Fibroblast of lung (primary cell): ENCODE results near the gene COL7A1. TPM values are rescaled to one million over a fixed set of nuclear protein-coding genes. Genes with fewer than 3 reads are reported as not detected.

Experiments used
- DNase-seq, 2 donors: peaks; one replicate each; pipeline versions ENCODE4 v3.0.0 to v3.0.0-alpha.2; 2010; ENCODE audit warnings: low read depth in 2 of 2
- H2AFZ ChIP-seq: 2 replicates; pipeline ENCODE4 v1.5.1; 2012; ENCODE audit warnings: low read length, control low read depth, inconsistent platforms
- H3K27ac ChIP-seq: 2 replicates; pipeline ENCODE4 v1.5.1; 2011; ENCODE audit warnings: low read length, control low read depth; ENCODE audit not compliant: insufficient read depth
- H3K27me3 ChIP-seq: 2 replicates; pipeline ENCODE4 v1.5.1; 2011; ENCODE audit warnings: mild to moderate bottlenecking, low read length; ENCODE audit not compliant: control insufficient read depth, insufficient read depth
- H3K36me3 ChIP-seq: 2 replicates; pipeline ENCODE4 v1.5.1; 2011; ENCODE audit warnings: low read length; ENCODE audit not compliant: control insufficient read depth, insufficient read depth
- H3K4me1 ChIP-seq: 2 replicates; pipeline ENCODE4 v1.5.1; 2011; ENCODE audit warnings: low read length; ENCODE audit not compliant: control insufficient read depth, insufficient read depth; ENCODE audit errors: extremely low read depth
- H3K4me2 ChIP-seq: 2 replicates; pipeline ENCODE4 v1.5.1; 2011; ENCODE audit warnings: low read length, control low read depth; ENCODE audit not compliant: insufficient read depth; ENCODE audit errors: extremely low read depth
- H3K4me3 ChIP-seq, 4 experiments: fragments of 200-600 bp in 1 of 4; sonication (generic) in 1 of 4; replicated peaks in 1 of 4; 2 replicates each; pipeline ENCODE4 v1.5.1; 2011 to 2016; ENCODE audit warnings: low read length in 4 of 4, low read depth in 3 of 4, mild to moderate bottlenecking in 3 of 4, control low read depth in 2 of 4, inconsistent platforms in 1 of 4, mixed read lengths in 1 of 4; ENCODE audit not compliant: insufficient read depth in 1 of 4; ENCODE audit errors: control extremely low read depth in 1 of 4
- H3K79me2 ChIP-seq: 2 replicates; pipeline ENCODE4 v1.5.1; 2012; ENCODE audit warnings: mild to moderate bottlenecking, low read length, inconsistent platforms; ENCODE audit not compliant: control insufficient read depth, insufficient read depth
- H3K9ac ChIP-seq: 2 replicates; pipeline ENCODE4 v1.5.1; 2011; ENCODE audit warnings: mild to moderate bottlenecking, low read length, control low read depth; ENCODE audit not compliant: insufficient read depth
- H3K9me3 ChIP-seq: 2 replicates; pipeline ENCODE4 v1.5.1; 2012; ENCODE audit warnings: low read depth, low read length; ENCODE audit not compliant: control insufficient read depth, insufficient read depth
- H4K20me1 ChIP-seq: 2 replicates; pipeline ENCODE4 v1.5.1; 2011; ENCODE audit warnings: low read length; ENCODE audit not compliant: control insufficient read depth, insufficient read depth; ENCODE audit errors: extremely low read depth
- EZH2 ChIP-seq: IDR thresholded peaks from 2 replicates; pipeline ENCODE4 v1.5.1; 2012; ENCODE audit warnings: low read length, control low read depth, mild to moderate bottlenecking; ENCODE audit errors: missing control alignments
- polyA plus RNA-seq, 2 donors: library from polyadenylated mRNA; depleted of rRNA in 1 of 2; stranded (reverse) in 1 of 2; unstranded in 1 of 2; fragments of >200 nt; gene quantifications; 2 replicates each; pipeline ENCODE4 v1.2.1, GENCODE V29; 2011 to 2012; ENCODE audit warnings: missing spikeins in 1 of 2
- total RNA-seq: library from RNA; depleted of rRNA; stranded (reverse); fragments of >200 nt; gene quantifications from 2 replicates; pipeline ENCODE4 v1.2.1, GENCODE V29; 2014
- TF ChIP-seq, protein P1 (sequence below), 2 donors: IDR thresholded peaks in 1 of 2; conservative IDR thresholded peaks in 1 of 2; 1 replicate in 1 of 2; 2 replicates in 1 of 2; pipeline ENCODE4 v1.5.1; 2011 to 2012; ENCODE audit warnings: low read length in 2 of 2, control low read depth in 1 of 2, inconsistent platforms in 1 of 2, low read depth in 1 of 2, mild to moderate bottlenecking in 1 of 2

COL7A1 gene
- total and polyA plus RNA-seq, 2 donors (not counting 1 experiment from before 2014, with no cell fraction given) = 3.4 to 36.7 TPM

DNA sequence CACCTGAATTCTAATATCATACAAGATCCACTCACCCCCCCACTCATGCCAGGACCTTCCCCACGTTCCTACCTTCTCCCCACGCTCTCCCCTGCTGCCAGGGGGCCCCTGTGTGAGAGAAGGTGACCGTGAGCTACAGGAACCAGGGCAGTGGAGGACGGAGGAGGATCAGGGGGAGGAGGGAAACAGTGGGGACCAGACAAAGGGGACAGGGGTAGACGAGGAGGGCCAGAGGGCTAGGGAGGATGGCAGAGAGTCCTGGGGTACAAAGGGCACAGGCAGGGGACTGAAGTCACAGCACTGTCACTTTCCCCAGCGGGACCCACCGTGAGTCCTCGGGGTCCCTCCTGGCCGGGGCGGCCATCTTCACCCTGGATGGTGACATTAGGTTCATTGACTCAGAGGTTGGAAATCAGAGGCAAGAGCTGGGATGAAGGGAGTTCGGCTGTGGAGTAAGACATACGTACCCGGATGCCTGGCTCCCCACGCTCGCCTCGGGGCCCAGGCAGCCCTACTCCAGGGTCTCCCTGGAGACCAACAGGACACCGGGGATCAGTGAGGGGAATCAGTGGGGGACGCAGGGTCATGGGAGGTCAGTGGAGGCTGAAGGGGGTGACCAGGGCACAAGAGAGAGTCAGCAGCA lies 25.2 kb downstream of the COL7A1 start:
- DNase-seq = no peak
- Histone ChIP-seq H3K9me3 (no peaks in the 10 kb centered on the region), H3K79me2 (no peaks in the 10 kb centered on the region), H3K27me3 (no peaks in the 10 kb centered on the region), H3K27ac (no peak overlapping the region), H4K20me1 (no peaks in the 10 kb centered on the region), H3K36me3 (peaks cover 2% of the 10 kb centered on the region), H2AFZ (no peak overlapping the region), H3K4me3 (no peak overlapping the region), H3K4me2 (no peak overlapping the region), H3K4me1 (peaks cover 6% of the 10 kb centered on the region), H3K9ac (no peak overlapping the region)
- no peak for TF ChIP-seq EZH2
- TF ChIP-seq, protein P1, sequence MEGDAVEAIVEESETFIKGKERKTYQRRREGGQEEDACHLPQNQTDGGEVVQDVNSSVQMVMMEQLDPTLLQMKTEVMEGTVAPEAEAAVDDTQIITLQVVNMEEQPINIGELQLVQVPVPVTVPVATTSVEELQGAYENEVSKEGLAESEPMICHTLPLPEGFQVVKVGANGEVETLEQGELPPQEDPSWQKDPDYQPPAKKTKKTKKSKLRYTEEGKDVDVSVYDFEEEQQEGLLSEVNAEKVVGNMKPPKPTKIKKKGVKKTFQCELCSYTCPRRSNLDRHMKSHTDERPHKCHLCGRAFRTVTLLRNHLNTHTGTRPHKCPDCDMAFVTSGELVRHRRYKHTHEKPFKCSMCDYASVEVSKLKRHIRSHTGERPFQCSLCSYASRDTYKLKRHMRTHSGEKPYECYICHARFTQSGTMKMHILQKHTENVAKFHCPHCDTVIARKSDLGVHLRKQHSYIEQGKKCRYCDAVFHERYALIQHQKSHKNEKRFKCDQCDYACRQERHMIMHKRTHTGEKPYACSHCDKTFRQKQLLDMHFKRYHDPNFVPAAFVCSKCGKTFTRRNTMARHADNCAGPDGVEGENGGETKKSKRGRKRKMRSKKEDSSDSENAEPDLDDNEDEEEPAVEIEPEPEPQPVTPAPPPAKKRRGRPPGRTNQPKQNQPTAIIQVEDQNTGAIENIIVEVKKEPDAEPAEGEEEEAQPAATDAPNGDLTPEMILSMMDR (conservative IDR thresholded peaks at IDR 0.05 in 1 of 2, IDR thresholded peaks at IDR 0.05 in 1 of 2; ENCODE audit: low read depth in 1 of 2, low read length in 2 of 2) = no peak

DNA sequence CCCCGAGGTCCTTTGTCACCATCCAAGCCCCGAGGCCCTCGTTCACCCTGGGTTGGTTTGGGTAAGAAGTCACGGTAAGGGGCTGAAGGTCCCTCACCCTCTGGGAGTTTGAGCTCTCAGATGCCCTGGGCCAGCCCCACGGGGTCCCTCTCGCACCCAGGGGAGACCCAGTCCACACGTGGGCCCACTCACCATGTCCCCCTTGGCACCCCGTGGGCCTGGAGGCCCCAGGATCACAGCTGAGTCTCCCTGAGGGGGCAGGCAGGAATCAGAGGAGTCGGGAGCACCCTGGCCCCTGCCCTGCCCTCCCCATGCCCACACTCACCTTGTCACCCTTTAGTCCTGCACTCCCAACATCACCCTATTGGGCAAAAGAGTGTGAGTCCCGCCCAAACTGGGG lies 25.7 kb downstream of the COL7A1 start:
- Histone ChIP-seq H3K4me1 (peaks cover 6% of the 10 kb centered on the region), H3K4me2 (no peak overlapping the region), H3K4me3 (no peak overlapping the region), H4K20me1 (no peaks in the 10 kb centered on the region), H3K9ac (no peak overlapping the region), H3K9me3 (no peaks in the 10 kb centered on the region), H3K27me3 (no peaks in the 10 kb centered on the region), H3K27ac (no peak overlapping the region), H2AFZ (no peak overlapping the region), H3K79me2 (no peaks in the 10 kb centered on the region), H3K36me3 (peaks cover 2% of the 10 kb centered on the region)
- no peak for TF ChIP-seq EZH2
- TF ChIP-seq, protein P1 (conservative IDR thresholded peaks at IDR 0.05 in 1 of 2, IDR thresholded peaks at IDR 0.05 in 1 of 2; ENCODE audit: low read depth in 1 of 2, low read length in 2 of 2) = no peak
- DNase-seq = no peak

DNA sequence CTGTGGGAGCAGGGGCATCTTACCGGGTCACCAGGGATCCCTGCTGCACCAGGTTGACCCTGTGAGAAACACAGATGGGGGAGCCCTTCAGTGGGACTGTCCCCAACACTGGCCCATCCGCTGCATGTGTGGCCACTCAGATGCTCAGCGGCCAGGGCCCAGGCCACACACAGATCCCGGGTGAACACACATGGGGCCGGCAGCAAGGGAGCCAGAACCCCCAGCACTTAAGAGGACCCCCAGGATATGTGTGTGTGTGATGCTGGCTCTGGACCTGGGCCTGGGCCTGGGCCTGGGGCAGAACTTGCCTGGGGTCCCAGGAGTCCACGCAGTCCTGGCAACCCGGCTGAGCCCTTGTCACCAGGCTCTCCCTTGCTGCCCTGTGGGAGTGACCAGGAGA lies 26.7 kb downstream of the COL7A1 start:
- H3K9ac ChIP-seq = no peak overlapping the region
- H3K36me3 ChIP-seq = peaks cover 2% of the 10 kb centered on the region
- DNase-seq = no peak
- no peaks in the 10 kb centered on the region for H4K20me1 ChIP-seq
- H3K9me3 ChIP-seq = no peaks in the 10 kb centered on the region
- H3K4me2 ChIP-seq = no peak overlapping the region
- H3K27me3 ChIP-seq = no peaks in the 10 kb centered on the region
- H3K4me3 ChIP-seq = no peak overlapping the region
- no peak overlapping the region for H3K27ac ChIP-seq
- H3K79me2 ChIP-seq = no peaks in the 10 kb centered on the region
- H3K4me1 ChIP-seq = peaks cover 12% of the 10 kb centered on the region
- no peak overlapping the region for H2AFZ ChIP-seq
- no peak for TF ChIP-seq EZH2
- TF ChIP-seq, protein P1 (conservative IDR thresholded peaks at IDR 0.05 in 1 of 2, IDR thresholded peaks at IDR 0.05 in 1 of 2; ENCODE audit: low read depth in 1 of 2, low read length in 2 of 2) = no peak
